Sigmoid colon (tissue), 7 donors: Measurements from ENCODE around the gene EHBP1. TPM values are rescaled to one million over a fixed set of nuclear protein-coding genes. Genes with fewer than 3 reads are reported as not detected.

ENCODE experiments used
- DNase-seq: peaks from one replicate; pipeline ENCODE4 v3.0.0-alpha.2; 2019
- H3K27ac ChIP-seq, 4 donors: fragments of 200-600 bp; sonication (generic); one replicate each; pipeline ENCODE4 v1.5.1; 2016 to 2019; ENCODE audit warnings: mild to moderate bottlenecking in 1 of 4
- H3K27me3 ChIP-seq, 3 donors: fragments of 200-600 bp; sonication (generic); one replicate each; pipeline ENCODE4 v1.5.1; 2019; ENCODE audit warnings: mild to moderate bottlenecking in 1 of 3
- H3K36me3 ChIP-seq, 4 donors: fragments of 200-600 bp; sonication (generic); one replicate each; pipeline ENCODE4 v1.5.1; 2016 to 2019
- H3K4me1 ChIP-seq, 4 donors: fragments of 200-600 bp; sonication (generic); one replicate each; pipeline ENCODE4 v1.5.1; 2017 to 2019
- H3K4me3 ChIP-seq, 4 donors: fragments of 200-600 bp; sonication (generic); one replicate each; pipeline ENCODE4 v1.5.1; 2017 to 2019; ENCODE audit warnings: mild to moderate bottlenecking in 2 of 4, moderate library complexity in 1 of 4
- H3K9me3 ChIP-seq, 4 donors: fragments of 200-600 bp in 3 of 4; sonication (generic) in 3 of 4; one replicate each; pipeline versions ENCODE4 v1.5.1 to v1.6.1; 2013 to 2019
- CTCF ChIP-seq, 4 experiments: fragments of 450-650 bp in 3 of 4; fragments of 200-600 bp in 1 of 4; IDR thresholded peaks; one replicate each; pipeline ENCODE4 v1.5.1; 2016 to 2019; ENCODE audit warnings: antibody characterized with exemption in 4 of 4, mild to moderate bottlenecking in 3 of 4, moderate library complexity in 2 of 4
- EP300 ChIP-seq, 4 donors: sonication (generic); formaldehyde crosslinking; IDR thresholded peaks; one replicate each; pipeline ENCODE4 v1.6.1; 2017; ENCODE audit warnings: antibody characterized with exemption in 4 of 4
- POLR2A ChIP-seq, 2 donors: fragments of 450-650 bp; IDR thresholded peaks; one replicate each; pipeline ENCODE4 v1.6.1; 2016; ENCODE audit warnings: antibody characterized with exemption in 2 of 2, mild to moderate bottlenecking in 2 of 2, moderate library complexity in 2 of 2
- POLR2AphosphoS5 ChIP-seq, 4 donors: sonication (generic); formaldehyde crosslinking; IDR thresholded peaks; one replicate each; pipeline ENCODE4 v1.6.1; 2017; ENCODE audit warnings: antibody characterized with exemption in 4 of 4
- WGBS, 2 donors: extraction: QIAGEN DNeasy Blood & Tissue Kit; methylation state at CpG; one replicate each; pipeline ENCODE4 v1.1.7; 2013; 5-methylcytosine and 5-hydroxymethylcytosine counted together
- intact Hi-C: fragments of 100-400 bp; cut with DNase I; formaldehyde crosslinking; loops from one replicate; pipeline ENCODE4 v1.15.1; 2023
- polyA plus RNA-seq, 3 donors: library from polyadenylated mRNA; stranded (reverse); fragments of 200-250 nt; gene quantifications; one replicate each; pipeline ENCODE4 v1.2.3, GENCODE V29; 2013
- total RNA-seq, 4 donors: library from RNA; depleted of rRNA; stranded (reverse); fragments of >200 nt; gene quantifications; one replicate each; pipeline ENCODE4 v1.1.0, GENCODE V29; 2016
- donor health status: healthy with polysubstance abuse.
- donor health status: Bipolar disorder and iron deficiency.
- donor health status: healthy.

The EHBP1 gene
- total and polyA plus RNA-seq, 7 donors, result 12.7 to 161 (median 121) TPM

- H3K9me3 ChIP-seq, result no peaks in the 10 kb centered on the region
- no peaks in the 10 kb centered on the region for H3K36me3 ChIP-seq
- TF ChIP-seq CTCF (IDR thresholded peaks at IDR 0.05) (no peak), POLR2AphosphoS5 (IDR thresholded peaks at IDR 0.05) (no peak), POLR2A (IDR thresholded peaks at IDR 0.05) (no peak), EP300 (IDR thresholded peaks at IDR 0.05) (no peak)
- intact Hi-C loops, result no loop called here
- DNase-seq, result no peak
- peak overlapping the region in 1 of 4 donors; percentile 15 for H3K27ac ChIP-seq
- H3K27me3 ChIP-seq, result no peaks in the 10 kb centered on the region
- H3K4me3 ChIP-seq, result no peak overlapping the region
- H3K4me1 ChIP-seq, result peaks cover 0 to 94% (median 69%) of the 10 kb centered on the region in 4 donors
- 69 to 90% methylated on average over 1 of the region's 1 CpG for WGBS, 2 donors
These were observed 34.7 kb downstream of the EHBP1 start for GRCh38 chr2:62740221-62740620.

GRCh38 chr2:62741127-62741526, 35.6 kb downstream of the EHBP1 start:
- intact Hi-C loops, result no loop called here

GRCh38 chr2:62741954-62742722, 36.6 kb downstream of the EHBP1 start:
- no peak for DNase-seq
- 95 to 98% methylated on average over 1 of the region's 1 CpG for WGBS, 2 donors
- TF ChIP-seq EP300 (IDR thresholded peaks at IDR 0.05) (no peak), POLR2A (IDR thresholded peaks at IDR 0.05) (no peak), POLR2AphosphoS5 (IDR thresholded peaks at IDR 0.05) (no peak), CTCF (IDR thresholded peaks at IDR 0.05) (no peak)
- Histone ChIP-seq H3K4me3 (no peak overlapping the region), H3K36me3 (no peaks in the 10 kb centered on the region), H3K27ac (peak overlapping the region in 1 of 4 donors; percentile 20), H3K27me3 (no peaks in the 10 kb centered on the region), H3K9me3 (no peaks in the 10 kb centered on the region), H3K4me1 (peaks cover 0 to 88% (median 70%) of the 10 kb centered on the region in 4 donors)
- intact Hi-C loops, result no loop called here

More at GRCh38 chr2:62741127-62741526, 35.6 kb downstream of the EHBP1 start:
- Histone ChIP-seq H3K27ac (peak overlapping the region in 1 of 4 donors; percentile 15), H3K27me3 (no peaks in the 10 kb centered on the region), H3K4me3 (no peak overlapping the region), H3K36me3 (no peaks in the 10 kb centered on the region), H3K4me1 (peaks cover 0 to 94% (median 73%) of the 10 kb centered on the region in 4 donors), H3K9me3 (no peaks in the 10 kb centered on the region)
- 94 to 95% methylated on average over 3 of the region's 3 CpGs for WGBS, 2 donors
- DNase-seq, result no peak
- TF ChIP-seq EP300 (IDR thresholded peaks at IDR 0.05) (no peak), CTCF (IDR thresholded peaks at IDR 0.05) (no peak), POLR2AphosphoS5 (IDR thresholded peaks at IDR 0.05) (no peak), POLR2A (IDR thresholded peaks at IDR 0.05) (no peak)

GRCh38 chr2:62743506-62743905, 38.0 kb downstream of the EHBP1 start:
- DNase-seq, result no peak
- 93 to 97% methylated on average over 2 of the region's 2 CpGs for WGBS, 2 donors
- Histone ChIP-seq H3K4me3 (no peak overlapping the region), H3K27ac (peak overlapping the region in 1 of 4 donors; percentile 29), H3K9me3 (no peaks in the 10 kb centered on the region), H3K27me3 (no peaks in the 10 kb centered on the region), H3K4me1 (peaks cover 0 to 81% (median 66%) of the 10 kb centered on the region in 4 donors), H3K36me3 (no peaks in the 10 kb centered on the region)
- TF ChIP-seq POLR2A (IDR thresholded peaks at IDR 0.05) (no peak), EP300 (IDR thresholded peaks at IDR 0.05) (no peak), POLR2AphosphoS5 (IDR thresholded peaks at IDR 0.05) (no peak), CTCF (IDR thresholded peaks at IDR 0.05) (no peak)
- intact Hi-C loops, result no loop called here
